ENCODE measurements around the gene BAZ1A.

- TF ChIP-seq CHD4 (IDR thresholded peaks at IDR 0.05; ENCODE audit: borderline replicate concordance) (no peak), CTCF (IDR thresholded peaks at IDR 0.05) (no peak), JUN (IDR thresholded peaks at IDR 0.05) (no peak), ESRRA (IDR thresholded peaks at IDR 0.05; ENCODE audit: borderline replicate concordance, low read length) (no peak), RARB (CRISPR knock-in tag; IDR thresholded peaks at IDR 0.05) (no peak)
These were observed 119.9 kb downstream of the BAZ1A start for GRCh38 chr14:34755215-34755614.
